Type B pancreatic cell (in vitro differentiated cells): ENCODE measurements around the gene ENTPD6. TPM values are rescaled to one million over a fixed set of nuclear protein-coding genes. Genes with fewer than 3 reads are reported as not detected.
A peak's percentile ranks its signal among the peaks of the same experiment; 100 is the strongest.

Experiments
- DNase-seq: peaks from one replicate; pipeline ENCODE4 v3.0.0; 2021; ENCODE audit warnings: mixed read lengths; ENCODE audit not compliant: unreplicated experiment; ENCODE audit errors: extremely low spot score
- H3K27ac Mint-ChIP-seq: 2 replicates; pipeline ENCODE4 v1.8.0; 2021; ENCODE audit warnings: mild to moderate bottlenecking, mixed read lengths
- H3K27me3 Mint-ChIP-seq: 2 replicates; pipeline ENCODE4 v1.8.0; 2021; ENCODE audit warnings: mixed read lengths
- H3K36me3 Mint-ChIP-seq: 2 replicates; pipeline ENCODE4 v1.8.0; 2021; ENCODE audit warnings: mixed read lengths
- H3K4me1 Mint-ChIP-seq: one replicate; pipeline ENCODE4 v1.8.0; 2021; ENCODE audit warnings: mixed read lengths; ENCODE audit not compliant: unreplicated experiment
- H3K4me3 Mint-ChIP-seq: 2 replicates; pipeline ENCODE4 v1.8.0; 2021; ENCODE audit warnings: mild to moderate bottlenecking, mixed read lengths
- H3K9me3 Mint-ChIP-seq: 2 replicates; pipeline ENCODE4 v1.8.0; 2021; ENCODE audit warnings: mixed read lengths
- total RNA-seq: library from RNA; stranded (reverse); gene quantifications from 2 replicates; pipeline ENCODE4 v1.2.1, GENCODE V29; 2021; ENCODE audit warnings: low replicate concordance
- TF ChIP-seq, protein P1 (sequence below): fragments of 200-600 bp; sonication (generic); conservative IDR thresholded peaks from 2 replicates; pipeline ENCODE4 v1.5.0; 2021; ENCODE audit warnings: antibody characterized with exemption, mild to moderate bottlenecking

ENTPD6 gene
- total RNA-seq, 1 donor from 2014 or later = 64.1 TPM

DNA sequence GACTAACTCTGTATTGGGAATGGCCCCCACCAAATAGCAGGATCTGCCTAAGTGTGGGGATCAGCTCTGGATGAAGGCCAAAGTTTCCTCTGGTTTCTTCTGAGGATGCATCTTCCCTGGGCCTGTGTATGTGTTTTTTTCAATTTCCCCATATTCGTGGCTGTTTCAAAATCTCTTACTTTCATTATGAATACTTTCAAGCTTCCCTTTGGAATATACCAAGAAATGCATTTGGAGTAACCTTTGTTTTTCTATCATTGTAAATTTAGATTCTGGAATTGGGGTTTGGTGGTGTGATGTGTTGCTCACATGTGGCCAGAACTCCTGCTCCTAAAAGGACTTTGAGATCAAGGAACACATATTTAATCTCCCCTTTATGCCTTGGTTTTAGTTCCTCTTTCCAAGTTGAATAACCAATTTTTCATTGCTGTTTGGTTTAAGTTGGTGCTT lies 8.4 kb downstream of the ENTPD6 start:
- Mint-ChIP-seq H3K27ac (no peak overlapping the region), H3K36me3 (peaks cover 4% of the 10 kb centered on the region), H3K4me1 (peaks cover 27% of the 10 kb centered on the region), H3K4me3 (no peak overlapping the region), H3K9me3 (no peaks in the 10 kb centered on the region), H3K27me3 (no peaks in the 10 kb centered on the region)
- DNase-seq = no peak
- TF ChIP-seq, protein P1, sequence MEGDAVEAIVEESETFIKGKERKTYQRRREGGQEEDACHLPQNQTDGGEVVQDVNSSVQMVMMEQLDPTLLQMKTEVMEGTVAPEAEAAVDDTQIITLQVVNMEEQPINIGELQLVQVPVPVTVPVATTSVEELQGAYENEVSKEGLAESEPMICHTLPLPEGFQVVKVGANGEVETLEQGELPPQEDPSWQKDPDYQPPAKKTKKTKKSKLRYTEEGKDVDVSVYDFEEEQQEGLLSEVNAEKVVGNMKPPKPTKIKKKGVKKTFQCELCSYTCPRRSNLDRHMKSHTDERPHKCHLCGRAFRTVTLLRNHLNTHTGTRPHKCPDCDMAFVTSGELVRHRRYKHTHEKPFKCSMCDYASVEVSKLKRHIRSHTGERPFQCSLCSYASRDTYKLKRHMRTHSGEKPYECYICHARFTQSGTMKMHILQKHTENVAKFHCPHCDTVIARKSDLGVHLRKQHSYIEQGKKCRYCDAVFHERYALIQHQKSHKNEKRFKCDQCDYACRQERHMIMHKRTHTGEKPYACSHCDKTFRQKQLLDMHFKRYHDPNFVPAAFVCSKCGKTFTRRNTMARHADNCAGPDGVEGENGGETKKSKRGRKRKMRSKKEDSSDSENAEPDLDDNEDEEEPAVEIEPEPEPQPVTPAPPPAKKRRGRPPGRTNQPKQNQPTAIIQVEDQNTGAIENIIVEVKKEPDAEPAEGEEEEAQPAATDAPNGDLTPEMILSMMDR = no peak

DNA sequence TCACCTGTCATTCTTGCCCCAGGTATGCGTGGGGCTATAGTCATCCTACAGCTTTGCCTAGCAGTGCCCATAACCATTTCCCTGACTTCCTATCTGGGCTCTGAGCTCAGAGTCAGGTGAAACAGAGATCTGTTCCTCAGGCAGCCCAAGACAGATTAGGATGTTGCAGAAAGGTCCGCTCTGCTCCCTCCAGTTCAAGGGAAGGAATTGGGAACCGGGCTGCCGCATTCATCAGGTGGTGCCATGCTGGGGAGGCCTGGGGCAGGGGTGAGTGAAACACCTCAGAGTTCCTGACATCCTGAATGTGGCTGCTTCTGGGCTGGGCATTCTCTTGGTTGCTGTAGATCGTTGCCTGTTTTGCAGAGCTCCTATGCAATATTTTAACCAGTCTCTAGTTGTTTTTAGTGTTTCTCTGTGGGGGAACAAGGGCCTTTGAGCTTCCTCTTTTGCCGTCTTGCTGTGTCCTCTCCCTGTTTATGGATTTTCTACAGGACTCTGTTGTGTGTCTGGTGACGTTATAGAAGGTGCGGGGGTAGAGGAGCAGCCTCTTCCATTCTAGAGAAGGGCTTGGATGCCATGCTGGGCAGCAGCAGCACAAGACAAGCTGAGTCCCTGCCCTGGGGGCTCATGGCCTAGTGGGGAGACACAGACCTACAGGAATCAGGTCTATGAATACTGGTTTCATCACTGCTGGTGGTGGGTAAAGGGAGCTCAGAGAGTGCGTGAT lies 9.2 kb downstream of the ENTPD6 start:
- peaks cover 3% of the 10 kb centered on the region for H3K36me3 Mint-ChIP-seq
- TF ChIP-seq, protein P1 = no peak
- H3K9me3 Mint-ChIP-seq = no peaks in the 10 kb centered on the region
- DNase-seq = peak; percentile 34
- no peak overlapping the region for H3K27ac Mint-ChIP-seq
- no peaks in the 10 kb centered on the region for H3K27me3 Mint-ChIP-seq
- H3K4me3 Mint-ChIP-seq = no peak overlapping the region
- H3K4me1 Mint-ChIP-seq = peaks cover 20% of the 10 kb centered on the region

DNA sequence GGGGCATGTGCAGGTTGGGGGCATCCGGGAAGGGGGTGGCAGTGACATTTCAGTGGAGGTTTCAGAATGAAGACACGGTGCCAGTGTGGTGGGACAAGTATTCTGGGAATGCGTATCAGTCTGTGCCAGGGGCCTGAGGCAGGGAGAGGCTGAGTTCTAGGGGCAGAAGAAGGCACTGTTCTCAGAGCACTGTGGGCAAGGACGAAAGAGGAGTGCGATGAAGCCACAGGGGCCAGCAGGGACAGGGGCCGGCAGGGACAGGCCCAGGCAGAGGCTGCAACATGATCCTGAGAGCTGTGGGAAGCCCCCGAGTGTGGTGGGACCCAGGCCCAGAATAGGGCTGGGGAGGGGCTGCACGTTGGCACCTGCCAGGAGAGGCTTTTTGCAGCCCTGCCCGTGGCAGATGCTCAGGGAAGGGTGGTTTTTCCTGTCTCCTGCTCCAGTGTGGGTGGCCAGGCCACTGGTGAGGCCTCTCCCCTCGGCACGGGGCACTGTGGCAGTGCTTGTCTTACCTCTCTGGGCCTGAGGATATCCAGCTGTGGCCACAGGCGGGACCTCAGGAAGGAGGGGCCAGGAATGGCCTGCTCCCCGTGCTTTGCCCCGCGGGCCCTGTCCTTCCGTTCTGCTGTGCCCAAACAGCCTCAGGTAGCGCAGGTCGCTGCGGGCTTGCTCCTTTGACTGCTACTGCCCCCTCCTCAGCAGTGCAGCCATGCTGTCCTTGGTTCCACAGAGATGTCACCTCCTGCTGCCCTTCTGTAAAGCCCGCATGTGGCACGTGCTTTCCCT lies 10.0 kb downstream of the ENTPD6 start:
- Mint-ChIP-seq H3K27me3 (no peaks in the 10 kb centered on the region), H3K27ac (no peak overlapping the region), H3K4me3 (no peak overlapping the region), H3K4me1 (peaks cover 15% of the 10 kb centered on the region), H3K9me3 (no peaks in the 10 kb centered on the region), H3K36me3 (peaks cover 4% of the 10 kb centered on the region)
- peak; percentile 43 for DNase-seq
- TF ChIP-seq, protein P1 = no peak

DNA sequence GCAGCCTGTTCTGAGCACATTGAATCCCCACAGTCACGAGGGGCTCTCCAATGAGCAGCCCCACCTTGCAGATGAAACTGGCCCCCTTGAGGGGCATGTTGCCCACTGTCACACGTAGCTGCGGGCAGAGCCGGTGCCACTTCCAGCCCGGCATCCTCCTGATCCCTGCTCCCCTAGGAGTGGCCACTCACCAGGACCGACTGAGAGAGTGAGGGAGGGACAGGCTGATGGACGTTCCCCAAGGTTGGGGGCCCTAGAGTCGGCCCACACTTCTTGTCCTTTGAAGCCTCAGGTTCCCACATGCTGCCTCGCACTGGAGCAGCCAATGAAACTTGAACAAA lies 10.5 kb downstream of the ENTPD6 start:
- H3K27me3 Mint-ChIP-seq = no peaks in the 10 kb centered on the region
- peaks cover 4% of the 10 kb centered on the region for H3K36me3 Mint-ChIP-seq
- no peak overlapping the region for H3K27ac Mint-ChIP-seq
- TF ChIP-seq, protein P1 = no peak
- H3K4me3 Mint-ChIP-seq = no peak overlapping the region
- peaks cover 10% of the 10 kb centered on the region for H3K4me1 Mint-ChIP-seq
- DNase-seq = peak; percentile 50
- no peaks in the 10 kb centered on the region for H3K9me3 Mint-ChIP-seq

DNA sequence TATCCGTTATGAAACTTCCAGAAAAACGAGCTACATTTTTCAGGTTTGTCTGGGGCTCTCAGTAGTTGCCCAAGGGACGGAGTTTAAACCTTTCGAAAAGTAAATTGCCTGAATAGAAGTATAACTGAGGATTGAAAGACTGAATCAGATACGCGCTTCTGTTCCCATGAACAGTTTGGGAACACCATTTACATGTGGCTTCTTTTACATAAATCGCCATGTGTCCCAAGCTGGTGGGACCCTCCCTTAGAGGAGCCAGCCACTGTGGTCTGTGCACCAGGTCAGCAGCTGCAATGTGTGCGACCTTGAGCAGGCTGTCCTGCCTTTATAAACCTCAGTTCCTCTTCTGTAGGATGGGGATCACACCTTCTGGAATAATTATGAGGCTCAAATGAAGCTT lies 11.0 kb downstream of the ENTPD6 start:
- H3K4me3 Mint-ChIP-seq = no peak overlapping the region
- TF ChIP-seq, protein P1 = no peak
- peaks cover 9% of the 10 kb centered on the region for H3K4me1 Mint-ChIP-seq
- no peaks in the 10 kb centered on the region for H3K27me3 Mint-ChIP-seq
- no peaks in the 10 kb centered on the region for H3K9me3 Mint-ChIP-seq
- no peak overlapping the region for H3K27ac Mint-ChIP-seq
- H3K36me3 Mint-ChIP-seq = peaks cover 7% of the 10 kb centered on the region
- no peak for DNase-seq
